DND-41 (cell line): ENCODE results near the gene EPPIN.

Source experiments
- ATAC-seq: fragments of 200-7000 bp; cut with Tn5 transposase; 3 replicates; pipeline ENCODE4 v1.9.1; 2021; ENCODE audit warnings: low read depth; ENCODE audit not compliant: insufficient read depth
- DNase-seq: peaks from one replicate; pipeline ENCODE4 v3.0.0-alpha.2; 2020
- H2AFZ ChIP-seq: 2 replicates; pipeline ENCODE4 v1.6.0; 2012; ENCODE audit warnings: low read depth, low read length
- H3K27ac ChIP-seq: 2 replicates; pipeline ENCODE4 v1.5.1; 2012; ENCODE audit warnings: low read length, inconsistent platforms
- H3K27me3 ChIP-seq: fragments of 200-600 bp; sonication (generic); 2 replicates; pipeline ENCODE4 v1.6.0; 2012; ENCODE audit warnings: low read length, mild to moderate bottlenecking, inconsistent platforms; ENCODE audit not compliant: insufficient read depth, poor library complexity
- H3K36me3 ChIP-seq: 2 replicates; pipeline ENCODE4 v1.5.1; 2012; ENCODE audit warnings: low read length, inconsistent platforms; ENCODE audit not compliant: insufficient read depth
- H3K4me1 ChIP-seq: 2 replicates; pipeline ENCODE4 v1.5.1; 2012; ENCODE audit warnings: mild to moderate bottlenecking, low read length; ENCODE audit not compliant: insufficient read depth
- H3K4me2 ChIP-seq: 2 replicates; pipeline ENCODE4 v1.6.0; 2012; ENCODE audit warnings: mild to moderate bottlenecking, moderate library complexity, low read length, inconsistent platforms; ENCODE audit not compliant: insufficient read depth
- H3K4me3 ChIP-seq, 2 experiments: fragments of 200-600 bp in 1 of 2; shearing (Covaris generic) in 1 of 2; 2 replicates each; pipeline ENCODE4 v1.5.1; 2012 to 2016; ENCODE audit warnings: inconsistent platforms in 2 of 2, low read length in 2 of 2, mild to moderate bottlenecking in 2 of 2, low read depth in 1 of 2, moderate library complexity in 1 of 2
- H3K79me2 ChIP-seq: 2 replicates; pipeline ENCODE4 v1.6.0; 2012; ENCODE audit warnings: low read length, inconsistent platforms; ENCODE audit not compliant: insufficient read depth
- H3K9ac ChIP-seq: 2 replicates; pipeline ENCODE4 v1.6.0; 2012; ENCODE audit warnings: low read depth, mild to moderate bottlenecking, inconsistent platforms, low read length, moderate library complexity
- H3K9me3 ChIP-seq: 2 replicates; pipeline ENCODE4 v1.5.1; 2012; ENCODE audit warnings: low read length, moderate library complexity, mild to moderate bottlenecking, inconsistent platforms; ENCODE audit not compliant: insufficient read depth, severe bottlenecking
- H4K20me1 ChIP-seq: 2 replicates; pipeline ENCODE4 v1.6.0; 2012; ENCODE audit warnings: low read length; ENCODE audit not compliant: insufficient read depth
- CTCF ChIP-seq: IDR thresholded peaks from 2 replicates; pipeline ENCODE4 v1.5.1; 2012; ENCODE audit warnings: borderline replicate concordance, low read length, moderate library complexity, mild to moderate bottlenecking; ENCODE audit not compliant: poor library complexity, severe bottlenecking; ENCODE audit errors: extremely low read depth
- EZH2 ChIP-seq: IDR thresholded peaks from 3 replicates; pipeline ENCODE4 v1.6.1; 2012; ENCODE audit warnings: borderline replicate concordance, low read depth, mild to moderate bottlenecking, moderate library complexity, low read length, inconsistent platforms; ENCODE audit not compliant: severe bottlenecking

The EPPIN gene

GRCh38 chr20:45547206-45547770 lies at the start of gene EPPIN:
TSS of gene EPPIN (minus strand) at chr20:45547401. CDS start at chr20:45547357, 44 bp downstream.
- peaks cover 25% of the 10 kb centered on the region for H3K27me3 ChIP-seq
- H2AFZ ChIP-seq, result no peak within 1 kb of the TSS
- TF ChIP-seq CTCF, result no peak
- TF ChIP-seq EZH2, result no peak
- no peaks in the 10 kb centered on the region for H3K36me3 ChIP-seq
- H3K27ac ChIP-seq, result no peak within 1 kb of the TSS
- no peaks in the 10 kb centered on the region for H4K20me1 ChIP-seq
- no peaks in the 10 kb centered on the region for H3K4me1 ChIP-seq
- H3K9ac ChIP-seq, result no peak within 1 kb of the TSS
- H3K4me3 ChIP-seq, result no peak within 1 kb of the TSS
- no peak for DNase-seq
- H3K4me2 ChIP-seq, result no peak within 1 kb of the TSS
- no peaks in the 10 kb centered on the region for H3K79me2 ChIP-seq
- no peaks in the 10 kb centered on the region for H3K9me3 ChIP-seq
- ATAC-seq, result no peak

GRCh38 chr20:45595235-45595634 lies 48.0 kb upstream of the EPPIN start:
- H4K20me1 ChIP-seq, result no peaks in the 10 kb centered on the region
- no peak for DNase-seq
- TF ChIP-seq CTCF, result no peak
- TF ChIP-seq EZH2, result no peak
- H2AFZ ChIP-seq, result no peak overlapping the region
- H3K79me2 ChIP-seq, result no peaks in the 10 kb centered on the region
- H3K9me3 ChIP-seq, result no peaks in the 10 kb centered on the region
- no peaks in the 10 kb centered on the region for H3K27me3 ChIP-seq
- H3K9ac ChIP-seq, result no peak overlapping the region
- no peaks in the 10 kb centered on the region for H3K36me3 ChIP-seq
- H3K4me3 ChIP-seq, result no peak overlapping the region
- H3K4me2 ChIP-seq, result no peak overlapping the region
- no peak for ATAC-seq
- H3K27ac ChIP-seq, result no peak overlapping the region
- no peaks in the 10 kb centered on the region for H3K4me1 ChIP-seq

GRCh38 chr20:45593498-45593897 lies 46.3 kb upstream of the EPPIN start:
- H3K4me1 ChIP-seq, result no peaks in the 10 kb centered on the region
- no peak overlapping the region for H3K4me2 ChIP-seq
- no peaks in the 10 kb centered on the region for H3K9me3 ChIP-seq
- TF ChIP-seq CTCF, result no peak
- no peak for TF ChIP-seq EZH2
- H3K79me2 ChIP-seq, result no peaks in the 10 kb centered on the region
- DNase-seq, result no peak
- H3K9ac ChIP-seq, result no peak overlapping the region
- no peak overlapping the region for H2AFZ ChIP-seq
- H3K36me3 ChIP-seq, result no peaks in the 10 kb centered on the region
- no peak overlapping the region for H3K27ac ChIP-seq
- no peaks in the 10 kb centered on the region for H3K27me3 ChIP-seq
- H3K4me3 ChIP-seq, result no peak overlapping the region
- ATAC-seq, result no peak
- no peaks in the 10 kb centered on the region for H4K20me1 ChIP-seq
